NCI-H2171 treated with DMSO at 0.1 percent for 48 hours (cell line): ENCODE measurements around the gene OPN3.

Experiments used
- DNase-seq: peaks from one replicate; lab custom pipeline; 2025; lab: John Stamatoyannopoulos, UW

The OPN3 gene

GRCh38 chr1:241615043-241615974 lies 24.9 kb downstream of the OPN3 start:
- no peak for DNase-seq

- no peak for DNase-seq
These were observed 25.6 kb downstream of the OPN3 start for GRCh38 chr1:241614572-241614971.

GRCh38 chr1:241614144-241614543 lies 26.0 kb downstream of the OPN3 start:
- DNase-seq: no peak

- no peak for DNase-seq
These were observed 27.4 kb downstream of the OPN3 start for GRCh38 chr1:241612533-241613477.

- no peak for DNase-seq
These were observed 28.4 kb downstream of the OPN3 start for GRCh38 chr1:241611736-241612135.

- DNase-seq: peak; percentile 56
These were observed 29.1 kb downstream of the OPN3 start for GRCh38 chr1:241611063-241611462.

GRCh38 chr1:241610056-241610815 lies 29.9 kb downstream of the OPN3 start:
- peak; percentile 92 for DNase-seq

GRCh38 chr1:241608379-241609033 lies 31.7 kb downstream of the OPN3 start:
- DNase-seq: no peak

- DNase-seq: no peak
These were observed 32.7 kb downstream of the OPN3 start for GRCh38 chr1:241607497-241607896.

- no peak for DNase-seq
These were observed 33.6 kb downstream of the OPN3 start for GRCh38 chr1:241606544-241606943.

- peak; percentile 23 for DNase-seq
These were observed 34.9 kb downstream of the OPN3 start for GRCh38 chr1:241605146-241605805.

GRCh38 chr1:241603731-241604245 lies 36.4 kb downstream of the OPN3 start:
- DNase-seq: no peak

- DNase-seq: no peak
These were observed 39.7 kb downstream of the OPN3 start for GRCh38 chr1:241600496-241600901.

- peak; percentile 20 for DNase-seq
These were observed 41.9 kb downstream of the OPN3 start for GRCh38 chr1:241598249-241598648.

GRCh38 chr1:241596633-241597032 lies 43.5 kb downstream of the OPN3 start:
- no peak for DNase-seq

- DNase-seq: no peak
These were observed 47.0 kb downstream of the OPN3 start for GRCh38 chr1:241593186-241593585.

- no peak for DNase-seq
These were observed 47.8 kb downstream of the OPN3 start for GRCh38 chr1:241592273-241592958.

GRCh38 chr1:241591736-241592135 lies 48.4 kb downstream of the OPN3 start:
- no peak for DNase-seq

- no peak for DNase-seq
These were observed 48.9 kb downstream of the OPN3 start for GRCh38 chr1:241591317-241591716.

GRCh38 chr1:241590719-241591118 lies 49.5 kb downstream of the OPN3 start:
- DNase-seq: no peak
